T-helper 1 cell (primary cell): Measurements from ENCODE around the gene ABCA6.

Source experiments
- DNase-seq, 5 donors: peaks; one replicate each; pipeline ENCODE4 v3.0.0-alpha.2; 2012 to 2020

The ABCA6 gene

GRCh38 chr17:69046121-69046807, 95.4 kb downstream of the ABCA6 start:
- no peak for DNase-seq

GRCh38 chr17:69045646-69046045, 96.0 kb downstream of the ABCA6 start:
- no peak for DNase-seq

GRCh38 chr17:69044371-69044770, 97.3 kb downstream of the ABCA6 start:
- no peak for DNase-seq

GRCh38 chr17:69043098-69043734, 98.5 kb downstream of the ABCA6 start:
- no peak for DNase-seq

- DNase-seq, result no peak
Measured at GRCh38 chr17:69042308-69042707, 99.4 kb downstream of the ABCA6 start.

- no peak for DNase-seq
Measured at GRCh38 chr17:69031839-69032238, 109.9 kb downstream of the ABCA6 start.

- DNase-seq, result no peak
Measured at GRCh38 chr17:69030169-69030568, 111.5 kb downstream of the ABCA6 start.
